ENCODE data around the gene JPT1.

Gene JPT1

DNA sequence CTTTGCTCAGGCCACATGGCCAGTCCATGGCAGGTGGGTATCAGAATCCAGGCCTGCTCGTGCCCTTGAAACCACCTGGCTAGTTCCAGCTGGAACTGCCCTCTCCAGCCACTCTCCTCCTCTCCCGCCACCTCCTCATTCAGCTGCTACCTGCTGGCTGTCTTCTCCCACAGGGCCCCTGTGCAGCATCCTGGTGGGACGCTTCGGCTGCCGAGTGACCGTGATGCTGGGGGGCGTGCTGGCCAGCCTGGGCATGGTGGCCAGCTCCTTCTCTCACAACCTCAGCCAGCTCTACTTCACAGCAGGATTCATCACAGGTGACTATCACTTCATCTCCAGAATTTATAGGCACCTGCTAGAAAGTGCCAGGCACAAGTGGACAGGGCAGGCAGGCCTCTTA is 56.4 kb downstream of the JPT1 start:
- no peak overlapping the region for H3K4me3 ChIP-seq

DNA sequence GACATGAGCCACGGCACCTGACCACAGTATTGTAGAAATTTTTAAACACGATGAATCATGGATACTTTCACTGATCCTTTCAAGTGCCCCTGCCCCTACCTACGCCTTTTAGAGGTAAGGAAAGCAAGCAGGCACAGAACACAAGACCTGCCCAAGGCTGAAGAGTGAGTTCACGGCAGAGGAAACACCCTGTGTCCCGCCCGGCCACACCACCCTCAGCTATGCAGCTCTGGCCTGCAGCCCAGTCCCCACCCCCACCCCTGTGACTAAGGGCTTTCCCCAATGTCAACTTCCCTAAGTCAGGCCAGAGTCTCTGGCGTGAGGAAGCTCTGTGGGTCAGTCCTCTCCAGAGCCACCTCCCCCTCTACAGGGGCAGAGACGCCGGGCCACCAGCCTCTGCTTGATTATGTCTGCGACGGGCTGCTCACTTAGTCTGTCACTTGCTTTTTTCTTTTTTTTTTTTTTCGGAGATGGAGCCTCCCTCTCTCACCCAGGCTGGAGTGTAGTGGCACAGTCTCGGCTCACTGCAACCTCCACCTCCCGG is 58.2 kb downstream of the JPT1 start:
- Histone ChIP-seq H3K36me3 (peaks cover 0 to 46% (median 11%) of the 10 kb centered on the region in 11 experiments; a peak in 15 of 22 replicates), H4K20me1 (peaks cover 0 to 13% (median 0%) of the 10 kb centered on the region in 11 experiments; a peak in 1 of 22 replicates), H3K27me3 (no peaks in the 10 kb centered on the region), H3K27ac (peak overlapping the region in 4 of 11 experiments; percentile 36 to 66 (median 45); a peak in 7 of 22 replicates), H3K4me2 (peak overlapping the region in 8 of 11 experiments; percentile 28 to 84 (median 62); a peak in 14 of 22 replicates), H3K4me1 (peaks cover 0 to 58% (median 29%) of the 10 kb centered on the region in 10 experiments; a peak in 15 of 20 replicates), H3K9me3 (replicated peaks in 1 of 11) (no peaks in the 10 kb centered on the region), H3K9ac (peak overlapping the region in 1 of 11 experiments; percentile 47; a peak in 3 of 22 replicates), H3K4me3 (no peak overlapping the region)
- TF ChIP-seq Cebpa-rat (IDR thresholded peaks at IDR 0.05): no peak

More for the DNA sequence above, 56.4 kb downstream of the JPT1 start:
- TF ChIP-seq Cebpa-rat (IDR thresholded peaks at IDR 0.05): no peak
- Histone ChIP-seq H3K4me2 (no peak overlapping the region), H3K9ac (no peak overlapping the region), H3K36me3 (peaks cover 0 to 46% (median 11%) of the 10 kb centered on the region in 11 experiments; a peak in 15 of 22 replicates), H4K20me1 (peaks cover 0 to 5% (median 0%) of the 10 kb centered on the region in 11 experiments; a peak in 2 of 22 replicates), H3K9me3 (replicated peaks in 1 of 11) (no peaks in the 10 kb centered on the region), H3K27ac (no peak overlapping the region), H3K27me3 (no peaks in the 10 kb centered on the region), H3K4me1 (peaks cover 11 to 55% (median 35%) of the 10 kb centered on the region in 10 experiments)

DNA sequence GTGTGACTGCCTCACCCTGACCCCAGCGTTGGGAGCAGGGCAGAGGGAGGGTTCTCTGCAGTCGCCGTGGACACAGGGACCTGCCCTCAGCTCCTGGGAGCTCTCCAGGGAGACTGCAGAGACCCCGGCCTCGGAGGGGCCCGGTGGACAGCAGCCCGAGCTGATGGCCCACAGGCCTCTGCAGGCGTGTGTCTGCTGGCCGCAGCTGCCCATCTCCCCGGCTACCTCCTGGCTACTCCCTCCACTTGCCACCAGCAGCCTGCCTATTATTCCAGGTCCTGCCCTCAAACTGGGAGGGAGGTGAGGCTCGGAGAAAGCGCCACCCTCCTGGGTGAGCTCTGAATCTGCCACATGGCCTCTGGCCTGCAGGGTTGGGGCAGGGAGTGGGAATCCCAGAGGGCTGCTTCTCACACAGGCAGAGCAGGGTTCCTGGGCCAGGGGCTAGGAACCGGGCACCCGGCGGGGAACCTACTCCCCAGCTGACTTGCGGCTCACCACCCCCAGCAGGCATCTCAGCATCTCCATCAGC is 59.4 kb downstream of the JPT1 start:
- peak overlapping the region in 4 of 11 experiments; percentile 6 to 25 (median 18); a peak in 3 of 22 replicates for H3K27ac ChIP-seq
- peak overlapping the region in 3 of 11 experiments; percentile 4 to 55 (median 26); a peak in 7 of 22 replicates for H3K4me2 ChIP-seq
- H3K36me3 ChIP-seq: peaks cover 0 to 38% (median 3%) of the 10 kb centered on the region in 11 experiments; a peak in 15 of 22 replicates
- H3K9me3 ChIP-seq (replicated peaks in 1 of 11): no peaks in the 10 kb centered on the region
- H3K4me3 ChIP-seq: no peak overlapping the region
- TF ChIP-seq Cebpa-rat (IDR thresholded peaks at IDR 0.05): no peak
- H4K20me1 ChIP-seq: peaks cover 0 to 12% (median 0%) of the 10 kb centered on the region in 11 experiments; a peak in 1 of 22 replicates
- H3K4me1 ChIP-seq: peaks cover 0 to 70% (median 33%) of the 10 kb centered on the region in 10 experiments; a peak in 15 of 20 replicates
- no peak overlapping the region for H3K9ac ChIP-seq
- H3K27me3 ChIP-seq: no peaks in the 10 kb centered on the region

DNA sequence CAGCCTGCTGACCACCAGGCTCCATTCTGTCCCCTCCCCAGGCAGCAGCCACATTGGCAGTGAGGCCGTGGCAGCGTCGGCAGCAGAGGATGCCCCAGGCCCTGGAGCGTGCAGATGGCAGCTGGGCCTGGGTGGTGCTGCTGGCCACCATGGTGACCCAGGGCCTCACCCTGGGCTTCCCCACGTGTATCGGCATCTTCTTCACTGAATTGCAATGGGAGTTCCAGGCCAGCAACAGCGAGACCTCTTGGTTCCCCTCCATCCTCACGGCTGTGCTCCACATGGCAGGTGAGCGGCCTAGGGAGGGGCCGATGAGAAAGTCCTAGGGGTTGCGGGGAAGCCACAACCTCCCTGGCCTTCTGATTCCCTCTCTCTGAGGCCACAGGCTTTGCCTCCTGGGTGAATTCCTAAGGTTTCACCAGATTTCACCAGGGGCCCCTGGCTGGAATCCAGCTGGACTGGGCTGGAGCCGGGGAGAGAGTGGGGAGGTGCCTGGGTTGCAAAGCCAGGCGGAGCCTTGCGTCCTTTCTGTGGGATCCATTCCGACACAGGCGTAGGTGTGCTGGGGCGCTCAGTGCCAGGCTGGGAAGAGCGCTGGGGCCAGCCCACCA is 60.7 kb downstream of the JPT1 start:
- Histone ChIP-seq H3K27me3 (0 out of 22 replicates have a peak, but pooled peaks cover 0 to under 1% (median 0%) of the 10 kb centered on the region in 11 experiments), H3K4me3 (no peak overlapping the region), H3K4me1 (peaks cover 7 to 83% (median 45%) of the 10 kb centered on the region in 10 experiments), H3K4me2 (peak overlapping the region in 5 of 11 experiments; percentile 52 to 95 (median 94); a peak in 8 of 22 replicates), H3K9ac (no peak overlapping the region; a peak in 1 of 22 replicates), H3K9me3 (replicated peaks in 1 of 11) (no peaks in the 10 kb centered on the region), H3K27ac (peak overlapping the region in 1 of 11 experiments; percentile 43; a peak in 3 of 22 replicates), H4K20me1 (peaks cover 0 to 12% (median 0%) of the 10 kb centered on the region in 11 experiments; a peak in 1 of 22 replicates), H3K36me3 (peaks cover 0 to 26% (median 0%) of the 10 kb centered on the region in 11 experiments; a peak in 11 of 22 replicates)
- no peak for TF ChIP-seq Cebpa-rat (IDR thresholded peaks at IDR 0.05)

DNA sequence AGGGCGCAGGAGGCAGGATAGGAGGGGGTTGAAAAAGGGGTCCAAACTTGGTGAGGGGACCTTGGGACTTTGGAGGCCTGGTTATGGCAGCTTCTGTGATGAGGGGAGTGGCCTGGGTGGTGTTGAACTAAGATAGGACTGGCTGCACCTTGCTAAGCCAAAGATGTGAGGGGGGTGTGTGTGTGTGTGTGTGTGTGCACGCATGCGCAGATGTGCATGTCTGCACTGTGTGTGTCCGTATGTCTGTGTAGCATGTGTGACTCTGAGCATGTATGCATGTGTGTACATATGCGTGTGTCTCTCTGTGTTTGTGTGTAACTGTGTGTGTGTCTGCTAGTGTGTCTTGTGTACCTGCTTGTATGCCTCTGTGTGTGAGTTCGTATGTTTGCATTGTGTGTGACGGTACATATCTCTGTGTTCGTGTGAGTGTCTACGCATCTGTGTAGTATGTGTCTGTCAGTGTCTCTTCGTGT is 62.4 kb downstream of the JPT1 start:
- H3K4me3 ChIP-seq: peak overlapping the region in 1 of 10 experiments; percentile 21; a peak in 1 of 20 replicates
- H3K4me2 ChIP-seq: peak overlapping the region in 5 of 11 experiments; percentile 48 to 95 (median 94); a peak in 8 of 22 replicates
- peaks cover 0 to 15% (median 0%) of the 10 kb centered on the region in 11 experiments; a peak in 8 of 22 replicates for H3K36me3 ChIP-seq
- peak overlapping the region in 2 of 11 experiments; percentile 22 to 27; a peak in 1 of 22 replicates for H3K27ac ChIP-seq
- H4K20me1 ChIP-seq: peaks cover 0 to 12% (median 0%) of the 10 kb centered on the region in 11 experiments; a peak in 1 of 22 replicates
- H3K4me1 ChIP-seq: peaks cover 21 to 94% (median 60%) of the 10 kb centered on the region in 10 experiments
- TF ChIP-seq Cebpa-rat (IDR thresholded peaks at IDR 0.05): no peak
- peak overlapping the region in 5 of 11 experiments; percentile 13 to 63 (median 55); a peak in 6 of 22 replicates for H3K9ac ChIP-seq
- H3K27me3 ChIP-seq: peaks cover 0 to 5% (median 0%) of the 10 kb centered on the region in 11 experiments; a peak in 2 of 22 replicates
- H3K9me3 ChIP-seq (replicated peaks in 1 of 11): no peaks in the 10 kb centered on the region

DNA sequence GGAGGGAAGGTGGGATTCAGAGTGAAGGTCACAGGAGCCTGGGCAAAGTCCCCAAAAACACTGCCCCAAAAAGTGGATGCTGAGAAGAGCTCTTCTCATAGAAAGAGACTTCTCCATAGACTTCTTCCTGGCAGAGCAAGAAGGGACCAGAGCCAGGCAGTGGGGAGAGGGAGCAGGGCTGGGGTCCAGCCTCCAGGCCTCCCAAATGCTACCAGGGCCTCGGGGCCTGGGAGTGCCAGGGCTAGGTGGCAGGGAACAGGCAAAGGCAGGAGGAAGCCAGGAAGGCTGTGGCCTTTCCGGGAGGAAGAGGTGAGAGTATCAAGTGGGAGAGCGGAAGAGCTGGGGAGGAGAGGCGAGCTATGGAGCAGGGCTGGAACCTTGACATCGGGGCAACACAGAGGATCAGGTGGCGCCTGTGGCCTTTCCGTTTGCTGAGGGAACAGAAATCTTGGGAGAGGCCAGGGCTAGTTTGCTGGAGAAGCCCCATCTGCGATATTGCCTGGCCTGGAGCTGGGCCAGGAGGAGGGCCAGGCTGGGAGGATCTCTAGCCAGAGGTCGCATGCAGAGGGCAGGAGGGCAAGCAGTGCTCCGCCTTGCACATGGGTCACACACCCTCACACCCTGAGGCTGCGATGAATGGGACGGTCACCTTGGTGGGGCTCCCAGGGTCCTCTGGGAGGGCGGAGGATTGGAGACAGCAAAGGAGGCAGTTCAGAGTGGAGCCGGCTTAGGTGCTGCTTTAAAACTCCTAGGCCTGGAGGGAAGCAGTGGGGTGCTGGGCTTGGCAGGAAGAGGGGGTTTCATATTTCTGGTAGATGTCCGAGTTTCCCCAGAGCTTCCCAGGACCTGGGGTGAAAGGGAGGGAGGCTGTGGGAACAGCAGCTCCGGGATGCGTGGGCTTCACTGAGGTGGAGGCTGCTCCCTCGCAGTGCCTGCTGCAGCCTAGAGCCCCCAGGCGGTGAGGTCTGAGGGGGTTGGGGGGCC is 63.1 kb downstream of the JPT1 start:
- Histone ChIP-seq H3K4me1 (peaks cover 22 to 94% (median 63%) of the 10 kb centered on the region in 10 experiments), H3K4me3 (peak overlapping the region in 1 of 10 experiments; percentile 21; a peak in 1 of 20 replicates), H3K27me3 (peaks cover 0 to 5% (median 0%) of the 10 kb centered on the region in 11 experiments; a peak in 2 of 22 replicates), H3K9me3 (replicated peaks in 1 of 11) (no peaks in the 10 kb centered on the region), H3K9ac (peak overlapping the region in 6 of 11 experiments; percentile 15 to 63 (median 48); a peak in 8 of 22 replicates), H4K20me1 (peaks cover 0 to 12% (median 0%) of the 10 kb centered on the region in 11 experiments; a peak in 1 of 22 replicates), H3K27ac (peak overlapping the region in 3 of 11 experiments; percentile 20 to 29 (median 27); a peak in 5 of 22 replicates), H3K36me3 (peaks cover 0 to 15% (median 0%) of the 10 kb centered on the region in 11 experiments; a peak in 8 of 22 replicates), H3K4me2 (peak overlapping the region in 5 of 11 experiments; percentile 48 to 95 (median 94); a peak in 9 of 22 replicates)
- TF ChIP-seq Cebpa-rat (IDR thresholded peaks at IDR 0.05): no peak
